Endothelial cell of umbilical vein (primary cell): ENCODE data around the gene DHFR. TPM values are rescaled to one million over a fixed set of nuclear protein-coding genes. Genes with fewer than 3 reads are reported as not detected.

Experiments used
- BruUV-seq: library from RNA; stranded (reverse); fragments of 400-500 nt; replicated peaks from 2 replicates; lab custom pipeline; 2021; lab: Mats Ljungman, UMichigan
- CTCF ChIA-PET: fragments of 300-600, 350-600 bp; sonication (Branson Sonifier 250); formaldehyde crosslinking; loops from one replicate; lab custom pipeline; 2021; ENCODE audit warnings: antibody characterized with exemption, inconsistent platforms; lab: Charles Lee
- POLR2A ChIA-PET: fragments of 300-600, 350-600 bp; sonication (Branson Sonifier 250); formaldehyde crosslinking; loops from one replicate; lab custom pipeline; 2021; ENCODE audit warnings: antibody characterized with exemption, inconsistent platforms; lab: Charles Lee
- DNase-seq: peaks from one replicate; pipeline ENCODE4 v3.0.0-alpha.2; 2011; ENCODE audit warnings: low read depth, low spot score
- FAIRE-seq: peaks from 2 replicates; lab custom pipeline; 2011; peaks lifted over from hg19 to GRCh38; lab: Jason Lieb, UNC
- H2AFZ ChIP-seq: 2 replicates; pipeline ENCODE4 v1.6.0; 2012; ENCODE audit warnings: low read depth, low read length, control low read depth, inconsistent platforms
- H3K27ac ChIP-seq: 2 replicates; pipeline ENCODE4 v1.5.1; 2011; ENCODE audit warnings: low read depth, mild to moderate bottlenecking, control low read depth, low read length, moderate library complexity; ENCODE audit not compliant: insufficient read depth
- H3K27me3 ChIP-seq, 2 experiments: 2 replicates each; pipeline versions ENCODE4 v1.6.0 to v1.6.1; 2011; ENCODE audit warnings: low read length in 2 of 2, mixed read lengths in 1 of 2; ENCODE audit not compliant: control insufficient read depth in 2 of 2, insufficient read depth in 2 of 2
- H3K36me3 ChIP-seq, 2 experiments: 2 replicates in 1 of 2; 3 replicates in 1 of 2; pipeline ENCODE4 v1.5.1; 2011; ENCODE audit warnings: low read length in 2 of 2, mild to moderate bottlenecking in 1 of 2, moderate library complexity in 1 of 2; ENCODE audit not compliant: control insufficient read depth in 2 of 2, insufficient read depth in 2 of 2; ENCODE audit errors: extremely low read depth in 1 of 2
- H3K4me1 ChIP-seq: 3 replicates; pipeline ENCODE4 v1.5.1; 2011; ENCODE audit warnings: mild to moderate bottlenecking, low read length; ENCODE audit not compliant: control insufficient read depth, insufficient read depth; ENCODE audit errors: extremely low read depth
- H3K4me2 ChIP-seq: 2 replicates; pipeline ENCODE4 v1.6.1; 2011; ENCODE audit warnings: low read length, control low read depth, mixed read lengths; ENCODE audit not compliant: insufficient read depth
- H3K4me3 ChIP-seq, 3 experiments: fragments of 200-600 bp in 1 of 3; sonication (generic), shearing (Covaris generic) in 1 of 3; replicated peaks in 1 of 3; 2 replicates each; pipeline ENCODE4 v1.5.1; 2011 to 2016; ENCODE audit warnings: control low read depth in 3 of 3, low read length in 3 of 3, mild to moderate bottlenecking in 2 of 3, inconsistent platforms in 1 of 3, low read depth in 1 of 3, moderate library complexity in 1 of 3; ENCODE audit not compliant: insufficient read depth in 1 of 3
- H3K79me2 ChIP-seq: 2 replicates; pipeline ENCODE4 v1.6.0; 2012; ENCODE audit warnings: low read length, inconsistent platforms; ENCODE audit not compliant: control insufficient read depth, insufficient read depth
- H3K9ac ChIP-seq: replicated peaks from 2 replicates; pipeline ENCODE3; 2011; ENCODE audit warnings: low read length, control low read depth; ENCODE audit not compliant: insufficient read depth; ENCODE audit errors: extremely low read depth
- H3K9me1 ChIP-seq: replicated peaks from 3 replicates; pipeline ENCODE4 v1.6.0; 2011; ENCODE audit warnings: mild to moderate bottlenecking, low read length; ENCODE audit not compliant: control insufficient read depth, insufficient read depth; ENCODE audit errors: extremely low read depth
- H3K9me3 ChIP-seq: replicated peaks from 2 replicates; pipeline ENCODE4 v1.5.1; 2012; ENCODE audit warnings: low read length, inconsistent platforms; ENCODE audit not compliant: control insufficient read depth, insufficient read depth
- H4K20me1 ChIP-seq: replicated peaks from 2 replicates; pipeline ENCODE3; 2011; ENCODE audit warnings: mild to moderate bottlenecking, low read length; ENCODE audit not compliant: control insufficient read depth, insufficient read depth; ENCODE audit errors: extremely low read depth
- CTCF ChIP-seq, 2 donors: IDR thresholded peaks; 1 replicate in 1 of 2; 2 replicates in 1 of 2; pipeline ENCODE4 v1.5.1; 2011; ENCODE audit warnings: low read length in 2 of 2, mild to moderate bottlenecking in 2 of 2, moderate library complexity in 2 of 2, control low read depth in 1 of 2, inconsistent platforms in 1 of 2, low read depth in 1 of 2; ENCODE audit not compliant: insufficient read depth in 1 of 2; ENCODE audit errors: extremely low read depth in 1 of 2
- EZH2 ChIP-seq: IDR thresholded peaks from 2 replicates; pipeline ENCODE4 v1.6.1; 2012; ENCODE audit warnings: borderline replicate concordance, low read depth, mild to moderate bottlenecking, moderate library complexity, low read length, inconsistent platforms; ENCODE audit not compliant: severe bottlenecking
- GATA2 ChIP-seq: IDR thresholded peaks from 2 replicates; pipeline ENCODE4 v1.7.0; 2011; ENCODE audit warnings: low read depth, mild to moderate bottlenecking, moderate library complexity, mixed read lengths, low read length; ENCODE audit not compliant: insufficient read length, insufficient read depth
- JUN ChIP-seq: IDR thresholded peaks from 2 replicates; pipeline ENCODE4 v1.6.1; 2011; ENCODE audit warnings: borderline replicate concordance, low read depth; ENCODE audit not compliant: insufficient read length, insufficient read depth
- MAX ChIP-seq: IDR thresholded peaks from 2 replicates; pipeline ENCODE4 v1.6.1; 2011; ENCODE audit not compliant: insufficient read depth, insufficient read length
- MYC ChIP-seq: IDR thresholded peaks from one replicate; pipeline ENCODE4 v1.6.1; 2011; ENCODE audit warnings: mild to moderate bottlenecking, low read depth, low read length
- POLR2A ChIP-seq: IDR thresholded peaks from 2 replicates; pipeline ENCODE4 v1.6.1; 2012; ENCODE audit warnings: low read depth, mild to moderate bottlenecking, control low read depth, low read length
- POLR2AphosphoS5 ChIP-seq: IDR thresholded peaks from 2 replicates; pipeline ENCODE4 v1.6.1; 2012; ENCODE audit warnings: low read depth, mild to moderate bottlenecking, control low read depth, low read length, moderate library complexity; ENCODE audit not compliant: insufficient read depth
- dilution Hi-C: fragments of 300-500 bp; cut with MboI; formaldehyde crosslinking; loops from one replicate; pipeline ENCODE4 v1.15.0; 2019; ENCODE audit warnings: low sequenced_read_pairs; ENCODE audit not compliant: extremely low pct_ligation_motif_present
- intact Hi-C: fragments of 100-400 bp; cut with micrococcal nuclease; formaldehyde crosslinking; loops from one replicate; pipeline ENCODE4 v1.10.0; 2022
- polyA plus RNA-seq, 4 experiments: library from polyadenylated mRNA; depleted of rRNA in 3 of 4; stranded (reverse) in 3 of 4; unstranded in 1 of 4; fragments of >200 nt; gene quantifications; 2 replicates each; pipeline versions ENCODE4 v1.2.1 to v1.2.3, GENCODE V29; 2011 to 2012; ENCODE audit warnings: missing spikeins in 1 of 4
- total RNA-seq: library from RNA; stranded (reverse); gene quantifications from 2 replicates; pipeline ENCODE4 v1.2.3, GENCODE V29; 2021

Gene DHFR
- total and polyA plus RNA-seq, 2 donors (not counting 3 experiments of a cell fraction or from before 2014, with no cell fraction given): 17.6 to 35.8 TPM

GRCh38 chr5:80667384-80667783 is 12.6 kb upstream of the DHFR start:
- Histone ChIP-seq H3K27ac (no peak overlapping the region), H3K9me3 (no peaks in the 10 kb centered on the region), H3K36me3 (peaks cover 0 to 13% of the 10 kb centered on the region in 2 experiments), H3K79me2 (no peaks in the 10 kb centered on the region), H3K9ac (no peak overlapping the region), H3K4me2 (no peak overlapping the region), H3K4me1 (no peaks in the 10 kb centered on the region), H3K4me3 (no peak overlapping the region), H3K9me1 (no peaks in the 10 kb centered on the region), H4K20me1 (no peaks in the 10 kb centered on the region), H2AFZ (no peak overlapping the region), H3K27me3 (no peaks in the 10 kb centered on the region)
- intact Hi-C loops: no loop called here
- TF ChIP-seq EZH2 (no peak), MAX (no peak), POLR2A (no peak), GATA2 (no peak), POLR2AphosphoS5 (no peak)
- ChIA-PET CTCF (interaction anchor here (4.3 kb wide), 1 partner anchor 186 kb away, joined by 20 read pairs; no protein-coding TSS in a partner anchor), POLR2A (interaction anchor here (0.6 kb wide), 1 partner anchor 602 kb away, joined by 4 read pairs; no protein-coding TSS in a partner anchor)
- dilution Hi-C loops: no loop called here
- no TSS peak for BruUV-seq
- DNase-seq (no peak), FAIRE-seq (no peak)

GRCh38 chr5:80665057-80665456 is 10.3 kb upstream of the DHFR start:
- TF ChIP-seq EZH2 (no peak), MAX (no peak), JUN (no peak), GATA2 (no peak), CTCF (IDR thresholded peaks at IDR 0.05; ENCODE audit: extremely low read depth in 1 of 2, insufficient read depth in 1 of 2, low read depth in 1 of 2, low read length in 2 of 2) (no peak), MYC (no peak)
- intact Hi-C loops: no loop called here
- peaks cover 2 to 14% of the 10 kb centered on the region in 2 experiments for H3K36me3 ChIP-seq
- no peaks in the 10 kb centered on the region for H4K20me1 ChIP-seq
- ChIA-PET CTCF (interaction anchor here (1.2 kb wide), 1 partner anchor 184 kb away, joined by 3 read pairs; no protein-coding TSS in a partner anchor), POLR2A (no interaction called here)
- no peaks in the 10 kb centered on the region for H3K27me3 ChIP-seq
- no peak overlapping the region for H3K9ac ChIP-seq
- no peaks in the 10 kb centered on the region for H3K9me3 ChIP-seq
- no peak overlapping the region for H2AFZ ChIP-seq
- no peak overlapping the region for H3K4me2 ChIP-seq
- no peaks in the 10 kb centered on the region for H3K9me1 ChIP-seq
- dilution Hi-C loops: no loop called here
- H3K4me1 ChIP-seq: no peaks in the 10 kb centered on the region
- no TSS peak for BruUV-seq
- FAIRE-seq (no peak), DNase-seq (no peak)
- H3K79me2 ChIP-seq: no peaks in the 10 kb centered on the region
- no peak overlapping the region for H3K27ac ChIP-seq
- H3K4me3 ChIP-seq: no peak overlapping the region
